GM18511 (cell line): ENCODE data around the gene CAMK1D.
A peak's percentile ranks its signal among the peaks of the same experiment; 100 is the strongest.
"Not testable (repeated sequence)": the region's sequence is repeated elsewhere in the genome, so short reads cannot be mapped to it uniquely, and the experiment has no call there.

Experiments used
- ATAC-seq: cut with Tn5 transposase; IDR thresholded peaks from one replicate; pipeline ENCODE4 v1.9.1; 2021; ENCODE audit warnings: mild to moderate bottlenecking, moderate library complexity; ENCODE audit not compliant: unreplicated experiment

The CAMK1D gene

GRCh38 chr10:12423896-12424295 is 74.5 kb downstream of the CAMK1D start:
- no peak for ATAC-seq

- no peak for ATAC-seq
Observed at GRCh38 chr10:12427276-12427675, 77.9 kb downstream of the CAMK1D start.

- no peak for ATAC-seq
Observed at GRCh38 chr10:12428447-12429135, 79.2 kb downstream of the CAMK1D start.

- ATAC-seq = no peak
Observed at GRCh38 chr10:12430406-12430982, 81.1 kb downstream of the CAMK1D start.

GRCh38 chr10:12431151-12432101 is 82.1 kb downstream of the CAMK1D start:
- no peak for ATAC-seq

- no peak for ATAC-seq
Observed at GRCh38 chr10:12432402-12433189, 83.2 kb downstream of the CAMK1D start.

- ATAC-seq = no peak
Observed at GRCh38 chr10:12434277-12434676, 84.9 kb downstream of the CAMK1D start.

GRCh38 chr10:12434677-12435076 is 85.3 kb downstream of the CAMK1D start:
- not testable (repeated sequence) for ATAC-seq

- no peak for ATAC-seq
Observed at GRCh38 chr10:12435348-12435747, 86.0 kb downstream of the CAMK1D start.

- ATAC-seq = no peak
Observed at GRCh38 chr10:12438919-12439692, 89.8 kb downstream of the CAMK1D start.

GRCh38 chr10:12439767-12440166 is 90.4 kb downstream of the CAMK1D start:
- not testable (repeated sequence) for ATAC-seq

GRCh38 chr10:12443026-12443425 is 93.7 kb downstream of the CAMK1D start:
- ATAC-seq = no peak

GRCh38 chr10:12444981-12445700 is 95.8 kb downstream of the CAMK1D start:
- no peak for ATAC-seq

- ATAC-seq = no peak
Observed at GRCh38 chr10:12445701-12446334, 96.5 kb downstream of the CAMK1D start.

- no peak for ATAC-seq
Observed at GRCh38 chr10:12448340-12448728, 99.0 kb downstream of the CAMK1D start.

- ATAC-seq = peak; percentile 97
Observed at GRCh38 chr10:12448729-12449391, 99.5 kb downstream of the CAMK1D start.

GRCh38 chr10:12455318-12455717 is 106.0 kb downstream of the CAMK1D start:
- no peak for ATAC-seq

GRCh38 chr10:12455766-12456165 is 106.4 kb downstream of the CAMK1D start:
- ATAC-seq = no peak
